Epithelial cell of esophagus (primary cell): ENCODE measurements around the gene PLTP.

Source experiments
- DNase-seq: peaks from one replicate; pipeline ENCODE4 v3.0.0; 2010; ENCODE audit warnings: low read depth
- H3K4me3 ChIP-seq: 2 replicates; pipeline ENCODE4 v1.5.1; 2011; ENCODE audit warnings: mild to moderate bottlenecking, low read length, control low read depth
- CTCF ChIP-seq: IDR thresholded peaks from 2 replicates; pipeline ENCODE4 v1.5.1; 2011; ENCODE audit warnings: low read depth, mild to moderate bottlenecking, low read length, control low read depth, inconsistent platforms; ENCODE audit not compliant: insufficient read depth; ENCODE audit errors: missing control alignments

Gene PLTP

GRCh38 chr20:45925821-45926506, 14.0 kb upstream of the PLTP start:
- TF ChIP-seq CTCF: no peak
- H3K4me3 ChIP-seq: no peak overlapping the region
- no peak for DNase-seq

- DNase-seq: no peak
- TF ChIP-seq CTCF: no peak
- no peak overlapping the region for H3K4me3 ChIP-seq
Observed at GRCh38 chr20:45924391-45925261, 12.7 kb upstream of the PLTP start.

- H3K4me3 ChIP-seq: no peak overlapping the region
- DNase-seq: no peak
- no peak for TF ChIP-seq CTCF
Observed at GRCh38 chr20:45921337-45922189, 9.6 kb upstream of the PLTP start.

- H3K4me3 ChIP-seq: no peak overlapping the region
- no peak for TF ChIP-seq CTCF
- no peak for DNase-seq
Observed at GRCh38 chr20:45920462-45921336, 8.7 kb upstream of the PLTP start.

- H3K4me3 ChIP-seq: no peak overlapping the region
- no peak for TF ChIP-seq CTCF
- no peak for DNase-seq
Observed at GRCh38 chr20:45919542-45920399, 7.8 kb upstream of the PLTP start.
